GM15510 (cell line): ENCODE data around the gene POGZ.
A peak's percentile ranks its signal among the peaks of the same experiment; 100 is the strongest.

Experiments
- POLR2A ChIP-seq: IDR thresholded peaks from 3 replicates; pipeline ENCODE4 v1.6.1; 2011; ENCODE audit warnings: borderline replicate concordance; ENCODE audit not compliant: insufficient read length; ENCODE audit errors: extremely low read depth

The POGZ gene

GRCh38 chr1:151485685-151486255 lies 26.5 kb upstream of the POGZ start:
- no peak for TF ChIP-seq POLR2A

DNA sequence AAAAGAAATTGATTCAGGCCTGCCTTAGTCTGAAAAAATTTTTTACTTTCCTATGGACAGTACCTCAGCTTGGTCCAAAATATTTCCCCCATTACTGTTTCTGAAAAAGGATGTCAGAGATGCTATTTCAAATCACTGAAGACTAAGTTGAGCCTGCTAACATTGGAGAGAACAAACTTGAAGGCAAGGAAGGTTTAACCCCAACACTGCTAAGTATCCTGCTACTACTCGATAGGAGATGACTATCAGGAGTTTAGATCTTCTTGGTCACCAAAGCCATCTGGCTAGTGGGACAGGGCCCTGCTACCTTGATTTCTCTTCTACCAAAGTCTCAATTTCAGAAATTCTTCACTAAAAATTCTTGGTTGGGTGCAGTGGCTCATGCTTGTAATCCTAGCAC lies 22.7 kb upstream of the POGZ start:
- TF ChIP-seq POLR2A, result no peak

DNA sequence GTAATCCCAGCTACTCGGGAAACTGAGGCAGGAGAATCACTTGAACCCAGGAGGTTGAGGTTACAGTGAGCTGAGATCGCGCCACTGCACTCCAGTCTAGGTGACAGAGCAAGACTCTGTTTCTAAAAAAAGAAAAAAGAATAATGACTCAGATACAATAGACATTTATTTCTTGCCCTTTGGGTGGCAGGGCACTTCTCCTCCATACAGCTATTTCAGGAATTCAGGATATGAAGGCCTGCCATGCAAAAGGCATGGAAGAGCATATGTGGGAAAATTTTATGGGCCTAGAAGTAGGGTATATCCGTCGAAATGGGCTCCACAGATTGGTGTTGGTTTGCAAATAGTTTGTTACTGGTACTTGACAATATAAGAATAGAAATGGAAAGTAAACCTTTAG lies 20.2 kb upstream of the POGZ start:
- TF ChIP-seq POLR2A, result no peak

- TF ChIP-seq POLR2A, result no peak
These were observed 19.6 kb upstream of the POGZ start for GRCh38 chr1:151478923-151479322.

- no peak for TF ChIP-seq POLR2A
These were observed 19.0 kb upstream of the POGZ start for GRCh38 chr1:151478140-151478812.

DNA sequence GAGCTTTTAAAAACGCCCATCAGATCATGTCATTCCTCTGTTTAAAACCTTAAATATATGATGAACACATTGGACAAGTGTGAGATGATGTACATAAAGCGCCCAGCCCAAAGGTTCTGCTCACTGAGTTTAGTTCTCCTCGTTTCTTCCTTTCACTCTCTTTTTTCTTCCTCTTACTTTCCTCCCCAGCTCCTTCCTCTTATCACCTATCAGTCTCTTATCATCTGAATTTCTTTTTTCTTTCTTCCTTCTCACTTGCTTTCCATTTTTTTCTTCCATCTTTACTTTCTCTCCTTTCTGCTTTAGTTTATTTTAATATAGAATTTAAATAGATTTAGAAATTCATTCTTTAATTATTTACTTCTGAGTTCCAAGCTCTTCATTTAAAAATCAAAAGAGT lies 17.8 kb upstream of the POGZ start:
- no peak for TF ChIP-seq POLR2A

GRCh38 chr1:151476083-151476482 lies 16.8 kb upstream of the POGZ start:
- no peak for TF ChIP-seq POLR2A

DNA sequence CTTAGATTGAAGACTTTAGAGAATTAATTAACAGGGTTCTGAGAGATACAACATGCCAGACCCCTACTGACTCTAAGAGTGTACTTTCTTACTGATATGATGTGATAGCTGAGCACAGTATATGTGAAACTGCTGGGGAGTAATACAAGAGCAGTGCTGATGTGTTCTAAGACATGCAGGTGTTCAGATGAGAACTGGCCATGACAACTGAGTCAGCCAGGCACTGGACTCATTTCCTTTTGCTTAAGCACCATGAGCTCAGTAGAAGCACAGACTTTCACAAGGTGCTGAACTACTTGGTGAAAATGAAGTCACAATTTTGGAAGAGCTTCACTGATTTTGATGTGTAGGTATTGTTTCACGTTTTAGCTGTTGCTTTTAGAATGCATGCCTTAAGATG lies 15.9 kb upstream of the POGZ start:
- no peak for TF ChIP-seq POLR2A

GRCh38 chr1:151474745-151475144 lies 15.5 kb upstream of the POGZ start:
- no peak for TF ChIP-seq POLR2A

DNA sequence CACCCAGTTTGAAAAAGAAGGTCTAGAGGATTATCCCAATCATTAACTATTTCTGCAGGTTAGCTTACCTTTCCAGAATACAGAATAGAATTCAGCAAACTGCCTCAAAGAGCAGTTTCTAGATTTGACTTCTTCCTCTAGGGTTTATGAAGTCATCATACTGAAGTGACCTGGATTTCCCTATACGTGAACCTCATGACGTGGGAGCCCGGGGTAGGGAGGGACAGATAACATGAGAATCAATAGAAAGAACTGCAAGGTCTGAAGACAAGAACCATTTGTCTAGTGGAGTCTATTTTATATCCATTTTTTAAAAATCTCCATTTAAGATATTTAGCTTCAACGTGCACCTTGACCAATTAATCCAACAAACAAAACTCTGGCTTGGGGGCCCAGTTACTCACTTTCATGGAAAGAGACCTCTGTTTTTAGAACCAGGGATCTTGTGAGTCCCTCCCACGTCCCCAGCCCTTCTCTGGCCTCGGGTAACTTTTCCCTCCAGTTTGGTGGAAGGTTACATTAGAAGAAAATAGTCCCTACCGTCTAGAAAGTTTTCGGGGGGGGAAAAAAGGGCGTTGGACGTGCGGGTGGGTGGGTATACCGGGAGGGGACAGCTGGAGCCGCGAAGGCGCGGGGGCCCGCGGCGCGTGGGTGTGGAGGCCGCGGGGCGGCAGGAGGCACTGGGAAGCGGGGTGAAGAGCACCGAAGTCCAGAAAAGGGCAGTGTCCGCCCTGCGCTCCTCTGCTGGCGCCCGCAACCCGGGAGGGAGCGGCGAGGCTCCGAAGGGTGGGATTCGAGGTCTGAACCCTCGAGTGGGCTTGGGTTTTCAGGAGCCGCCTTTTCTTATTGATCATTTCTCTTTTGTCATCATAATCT lies 13.8 kb upstream of the POGZ start:
- no peak for TF ChIP-seq POLR2A

DNA sequence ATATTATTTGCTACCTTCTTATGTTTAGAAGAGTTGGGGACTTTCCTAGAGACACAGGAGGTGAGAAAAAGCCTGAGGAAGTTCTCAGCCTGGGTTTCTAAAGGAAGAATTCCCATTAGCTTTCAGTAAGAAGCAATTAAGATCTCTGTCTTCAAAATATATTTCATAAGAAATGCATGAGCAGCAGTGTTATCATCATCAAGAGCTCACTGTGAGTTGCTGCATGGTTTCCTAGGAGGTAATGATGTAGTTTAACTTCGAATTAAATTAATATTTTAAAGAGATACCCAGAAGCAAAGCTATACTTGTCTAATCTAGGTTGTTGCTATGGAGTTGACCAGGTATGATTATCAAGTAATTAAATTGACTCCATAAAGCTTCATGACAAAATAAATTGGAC lies 5.7 kb upstream of the POGZ start:
- no peak for TF ChIP-seq POLR2A

DNA sequence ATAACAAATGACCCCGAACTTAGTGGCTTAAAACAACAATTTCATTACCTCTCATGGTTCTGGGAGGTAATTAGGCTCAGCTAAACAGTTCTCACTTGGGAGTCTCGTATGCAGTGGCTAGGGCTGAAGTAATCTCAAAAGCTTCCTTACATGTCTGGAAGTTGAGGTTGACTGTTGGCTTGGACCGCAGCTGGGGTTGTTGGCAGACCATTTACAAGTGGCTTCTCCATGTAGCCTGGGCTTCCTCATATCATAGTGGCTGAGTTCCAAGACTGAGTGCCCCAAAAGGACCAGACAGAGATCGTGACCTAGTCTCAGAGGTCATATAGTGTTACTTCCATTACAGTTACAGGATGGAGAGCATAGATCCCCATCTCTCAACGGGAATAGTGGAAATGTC lies 2.4 kb upstream of the POGZ start:
- no peak for TF ChIP-seq POLR2A

GRCh38 chr1:151458802-151459330 lies 428 bp downstream of the POGZ start:
- peak; percentile 48 for TF ChIP-seq POLR2A

GRCh38 chr1:151457911-151458801 lies 1.1 kb downstream of the POGZ start:
- TF ChIP-seq POLR2A, result peak; percentile 7
